IMR-90 (cell line): ENCODE measurements around the gene TSEN15. TPM values are rescaled to one million over a fixed set of nuclear protein-coding genes. Genes with fewer than 3 reads are reported as not detected.

Experiments
- ATAC-seq: fragments of 200-7000 bp; cut with Tn5 transposase; 2 replicates; pipeline ENCODE4 v1.9.1; 2020; ENCODE audit warnings: low read depth, mild to moderate bottlenecking, moderate library complexity
- BruUV-seq: library from RNA; stranded (reverse); fragments of 400-500 nt; replicated peaks from 2 replicates; lab custom pipeline; 2021; lab: Mats Ljungman, UMichigan
- CTCF ChIA-PET: fragments of 300-600 bp; formaldehyde crosslinking; extraction: SDS; loops from one replicate; lab custom pipeline; 2021; ENCODE audit warnings: antibody characterized with exemption; lab: Yijun Ruan, JAX
- POLR2A ChIA-PET: fragments of 300-600 bp; sonication (Branson Sonifier 250); formaldehyde crosslinking; loops from one replicate; lab custom pipeline; 2022; ENCODE audit warnings: antibody characterized with exemption; ENCODE audit not compliant: unreplicated experiment; lab: Charles Lee
- DNase-seq: peaks from one replicate; pipeline ENCODE4 v3.0.0; 2013
- H2AFZ ChIP-seq: replicated peaks from 2 replicates; pipeline ENCODE3; 2013; ENCODE audit warnings: low read length, mild to moderate bottlenecking; ENCODE audit not compliant: poor library complexity
- H2AK5ac ChIP-seq: 2 replicates; pipeline ENCODE4 v1.6.1; 2013; ENCODE audit warnings: low read depth, low read length, inconsistent platforms
- H2AK9ac ChIP-seq: replicated peaks from 2 replicates; pipeline ENCODE3; 2013; ENCODE audit warnings: mild to moderate bottlenecking, low read depth, low read length, moderate library complexity; ENCODE audit not compliant: poor library complexity
- H2BK120ac ChIP-seq: 2 replicates; pipeline ENCODE4 v1.6.1; 2013; ENCODE audit warnings: low read depth, low read length, inconsistent platforms
- H2BK15ac ChIP-seq: 3 replicates; pipeline ENCODE4 v1.6.1; 2013; ENCODE audit warnings: low read depth, low read length, inconsistent platforms
- H2BK20ac ChIP-seq: 2 replicates; pipeline ENCODE4 v1.6.1; 2013; ENCODE audit warnings: low read depth, mild to moderate bottlenecking, inconsistent platforms, low read length, moderate library complexity
- H2BK5ac ChIP-seq: 2 replicates; pipeline ENCODE4 v1.6.1; 2013; ENCODE audit warnings: mild to moderate bottlenecking, low read depth, low read length, inconsistent platforms; ENCODE audit not compliant: poor library complexity, severe bottlenecking
- H3K14ac ChIP-seq: replicated peaks from 2 replicates; pipeline ENCODE4 v1.6.1; 2013; ENCODE audit warnings: low read depth, low read length, inconsistent platforms
- H3K18ac ChIP-seq: 2 replicates; pipeline ENCODE4 v1.6.1; 2013; ENCODE audit warnings: low read depth, low read length, control low read depth
- H3K23ac ChIP-seq: 2 replicates; pipeline ENCODE4 v1.6.1; 2013; ENCODE audit warnings: low read depth, low read length, inconsistent platforms
- H3K27ac ChIP-seq: 2 replicates; pipeline ENCODE4 v1.5.1; 2013; ENCODE audit warnings: mild to moderate bottlenecking, control low read depth, low read length; ENCODE audit not compliant: insufficient read depth
- H3K27me3 ChIP-seq: 2 replicates; pipeline ENCODE4 v1.6.1; 2013; ENCODE audit warnings: low read length; ENCODE audit not compliant: control insufficient read depth, insufficient read depth
- H3K36me3 ChIP-seq: 2 replicates; pipeline ENCODE4 v1.6.1; 2013; ENCODE audit warnings: low read length, mixed read lengths; ENCODE audit not compliant: control insufficient read depth, insufficient read depth
- H3K4ac ChIP-seq: 2 replicates; pipeline ENCODE4 v1.6.1; 2013; ENCODE audit warnings: low read depth, low read length, inconsistent platforms
- H3K4me1 ChIP-seq: 2 replicates; pipeline ENCODE4 v1.6.1; 2013; ENCODE audit warnings: low read length, mixed read lengths; ENCODE audit not compliant: control insufficient read depth, insufficient read depth
- H3K4me2 ChIP-seq: 2 replicates; pipeline ENCODE4 v1.6.1; 2013; ENCODE audit warnings: low read depth, mild to moderate bottlenecking, control low read depth, low read length, moderate library complexity
- H3K4me3 ChIP-seq: 2 replicates; pipeline ENCODE4 v1.5.1; 2013; ENCODE audit warnings: low read depth, mild to moderate bottlenecking, control low read depth, low read length, moderate library complexity; ENCODE audit not compliant: insufficient read depth
- H3K56ac ChIP-seq: 2 replicates; pipeline ENCODE4 v1.6.1; 2013; ENCODE audit warnings: low read length, inconsistent platforms; ENCODE audit not compliant: insufficient read depth; ENCODE audit errors: extremely low read depth
- H3K79me1 ChIP-seq, 2 experiments: 2 replicates each; pipeline ENCODE4 v1.6.1; 2013; ENCODE audit warnings: low read length in 2 of 2, inconsistent platforms in 1 of 2, low read depth in 1 of 2
- H3K9ac ChIP-seq: 2 replicates; pipeline ENCODE4 v1.6.1; 2013; ENCODE audit warnings: low read depth, low read length, control low read depth
- H3K9me1 ChIP-seq: 2 replicates; pipeline ENCODE4 v1.6.1; 2013; ENCODE audit warnings: low read length, inconsistent platforms; ENCODE audit not compliant: insufficient read depth
- H3K9me3 ChIP-seq: 2 replicates; pipeline ENCODE4 v1.6.1; 2013; ENCODE audit warnings: low read length; ENCODE audit not compliant: control insufficient read depth, insufficient read depth
- H4K20me1 ChIP-seq: 2 replicates; pipeline ENCODE4 v1.6.1; 2013; ENCODE audit warnings: low read length, inconsistent platforms; ENCODE audit not compliant: insufficient read depth
- H4K5ac ChIP-seq: 2 replicates; pipeline ENCODE4 v1.6.1; 2013; ENCODE audit warnings: mild to moderate bottlenecking, low read depth, low read length, control low read depth
- H4K8ac ChIP-seq, 2 experiments: 2 replicates each; pipeline ENCODE4 v1.6.1; 2013; ENCODE audit warnings: low read depth in 2 of 2, low read length in 2 of 2, control low read depth in 1 of 2, inconsistent platforms in 1 of 2
- H4K91ac ChIP-seq: 2 replicates; pipeline ENCODE4 v1.6.1; 2013; ENCODE audit warnings: low read depth, low read length, inconsistent platforms; ENCODE audit not compliant: insufficient read depth
- BHLHE40 ChIP-seq: fragments of 150-350 bp; IDR thresholded peaks from 2 replicates; pipeline ENCODE4 v1.6.1; 2016; ENCODE audit warnings: mild to moderate bottlenecking, low read depth, low read length
- CEBPB ChIP-seq: IDR thresholded peaks from 2 replicates; pipeline ENCODE4 v1.6.1; 2012; ENCODE audit warnings: low read depth, low read length, improper control_type of control experiment
- CHD1 ChIP-seq: IDR thresholded peaks from 2 replicates; pipeline ENCODE4 v1.6.1; 2012; ENCODE audit warnings: low read depth, low read length, improper control_type of control experiment
- FOS ChIP-seq: fragments of 150-350 bp; IDR thresholded peaks from 2 replicates; pipeline ENCODE4 v1.6.1; 2016; ENCODE audit warnings: low read depth, low read length
- MAFK ChIP-seq: IDR thresholded peaks from 2 replicates; pipeline ENCODE4 v1.6.1; 2012; ENCODE audit warnings: low read depth, low read length, improper control_type of control experiment
- MAZ ChIP-seq: IDR thresholded peaks from 2 replicates; pipeline ENCODE4 v1.6.1; 2012; ENCODE audit warnings: low read depth, mild to moderate bottlenecking, low read length, improper control_type of control experiment, moderate library complexity, borderline replicate concordance
- MXI1 ChIP-seq: IDR thresholded peaks from 2 replicates; pipeline ENCODE4 v1.6.1; 2012; ENCODE audit warnings: low read depth, mild to moderate bottlenecking, low read length, moderate library complexity, borderline replicate concordance
- RAD21 ChIP-seq: IDR thresholded peaks from 2 replicates; pipeline ENCODE4 v1.6.1; 2012; ENCODE audit warnings: low read length, improper control_type of control experiment
- RCOR1 ChIP-seq: IDR thresholded peaks from 2 replicates; pipeline ENCODE4 v1.6.1; 2012; ENCODE audit warnings: mild to moderate bottlenecking, low read length, improper control_type of control experiment; ENCODE audit not compliant: insufficient replicate concordance
- RFX5 ChIP-seq: IDR thresholded peaks from 2 replicates; pipeline ENCODE4 v1.8.0; 2012; ENCODE audit warnings: low read depth, mild to moderate bottlenecking, low read length, moderate library complexity
- SMC3 ChIP-seq: fragments of 150-350 bp; IDR thresholded peaks from 2 replicates; pipeline ENCODE4 v1.6.1; 2016; ENCODE audit warnings: low read depth, mild to moderate bottlenecking, antibody characterized with exemption, low read length, moderate library complexity
- WGBS, 2 experiments: methylation state at CpG; one replicate each; pipeline versions ENCODE4 v1.1.5 to v1.1.7; 2013; ENCODE audit warnings: missing lambda C conversion rate in 2 of 2; ENCODE audit not compliant: insufficient read length in 1 of 2; ENCODE audit errors: extremely low coverage in 2 of 2; 5-methylcytosine and 5-hydroxymethylcytosine counted together
- dilution Hi-C: fragments of 300-500 bp; cut with HindIII; formaldehyde crosslinking; loops from one replicate; pipeline ENCODE4 v1.14.3; 2018; ENCODE audit warnings: low sequenced_read_pairs; ENCODE audit not compliant: unreplicated experiment
- in situ Hi-C: fragments of 300-500 bp; cut with MboI; formaldehyde crosslinking; loops from 3 replicates; pipeline ENCODE4 v1.14.3; 2019; ENCODE audit warnings: low sequenced_read_pairs, inconsistent platforms, mixed read lengths
- intact Hi-C: fragments of 100-400 bp; cut with micrococcal nuclease; formaldehyde crosslinking; loops from 2 replicates; pipeline ENCODE4 v1.10.0; 2022
- polyA plus RNA-seq, 3 experiments: library from polyadenylated mRNA; depleted of rRNA; stranded (reverse); fragments of >200 nt; gene quantifications; 2 replicates each; pipeline ENCODE4 v1.2.3, GENCODE V29; 2012; ENCODE audit warnings: low replicate concordance in 1 of 3
- total RNA-seq: library from RNA; depleted of rRNA; stranded (reverse); fragments of >200 nt; gene quantifications from 2 replicates; pipeline ENCODE4 v1.2.3, GENCODE V29; 2012
- TF ChIP-seq, protein P1 (sequence below): fragments of 150-350 bp; IDR thresholded peaks from 2 replicates; pipeline ENCODE4 v1.6.1; 2017; ENCODE audit warnings: mild to moderate bottlenecking, antibody characterized with exemption, low read length, low read depth
- TF ChIP-seq, protein P2 (sequence below): conservative IDR thresholded peaks from 2 replicates; pipeline ENCODE4 v1.5.1; 2012; ENCODE audit warnings: mild to moderate bottlenecking, low read depth, low read length, improper control_type of control experiment

The TSEN15 gene
- total and polyA plus RNA-seq, 2 of the 4 experiments (the other 2 are of a cell fraction): 32.4 to 45.0 TPM

DNA sequence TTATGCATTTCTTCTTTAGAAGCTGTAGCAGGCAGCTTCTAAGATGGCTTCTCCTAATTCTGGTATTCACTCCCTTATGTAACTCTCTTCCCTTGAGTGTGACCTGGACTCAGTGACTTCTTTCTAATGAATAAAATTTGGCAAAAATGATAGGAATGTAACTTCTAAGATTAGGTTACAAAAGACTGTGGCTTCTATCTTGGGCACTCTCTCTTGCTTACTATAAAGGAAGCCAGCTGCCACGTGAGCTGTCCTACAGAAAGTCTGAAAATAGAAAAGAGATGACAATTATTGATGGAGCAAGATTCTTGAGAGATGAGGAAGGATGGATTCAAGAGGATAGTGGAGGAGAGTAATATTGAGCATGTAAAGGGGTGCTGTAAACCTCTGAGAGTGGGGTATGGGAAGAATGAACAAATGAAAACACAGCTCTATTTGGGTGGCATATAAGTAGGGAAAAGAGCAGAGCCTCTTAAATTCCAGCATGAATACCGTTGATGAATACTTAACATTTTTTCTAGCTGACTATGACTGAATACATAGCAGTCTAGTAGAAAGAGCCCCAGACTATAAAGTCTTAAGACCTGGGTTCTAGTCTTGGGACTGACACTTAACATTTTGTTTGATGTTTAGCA, 5.5 kb downstream of the TSEN15 start:
- no peak overlapping the region for H2AK5ac ChIP-seq
- ChIA-PET POLR2A (interaction anchor here (0.8 kb wide), 1 partner anchor 401 kb away, joined by 4 read pairs; no protein-coding TSS in a partner anchor), CTCF (interaction anchor here (1.0 to 1.4 kb wide), 4 partner anchors 15 to 448 kb away, joined by 3 read pairs; no protein-coding TSS in a partner anchor)
- no CpG with 5 or more reads among the region's 2 CpGs for WGBS, 2 experiments
- H3K4me3 ChIP-seq: no peak overlapping the region; the same call in 1 of the 2 replicates
- in situ Hi-C loops: no loop called here
- H2BK120ac ChIP-seq: peak overlapping the region; percentile 82
- peak overlapping the region in 1 of 2 experiments; percentile 71; a peak in 2 of 4 replicates for H4K8ac ChIP-seq
- 0 out of 3 replicates have a peak overlapping the region, but pooled peaks have one; percentile 32 for H2BK15ac ChIP-seq
- H3K79me1 ChIP-seq: peaks cover 17 to 37% of the 10 kb centered on the region in 2 experiments
- peaks cover 4% of the 10 kb centered on the region; the same call in 1 of the 2 replicates for H3K36me3 ChIP-seq
- peak overlapping the region; percentile 36; the same call in 1 of the 2 replicates for H3K23ac ChIP-seq
- peak overlapping the region; percentile 41; the same call in 1 of the 2 replicates for H4K5ac ChIP-seq
- peak overlapping the region; percentile 63; the same call in 1 of the 2 replicates for H3K18ac ChIP-seq
- H3K4me1 ChIP-seq: peaks cover 5% of the 10 kb centered on the region
- H3K4me2 ChIP-seq: peak overlapping the region; percentile 70; the same call in 1 of the 2 replicates
- ATAC-seq (peak; percentile 79), DNase-seq (peak; percentile 90)
- peak overlapping the region; percentile 66; the same call in 1 of the 2 replicates for H3K4ac ChIP-seq
- H3K27me3 ChIP-seq: no peaks in the 10 kb centered on the region
- dilution Hi-C loops: no loop called here
- H2AFZ ChIP-seq: no peak overlapping the region
- BruUV-seq: no TSS peak
- no peak for TF ChIP-seq FOS
- no peak for TF ChIP-seq RFX5
- TF ChIP-seq CEBPB: no peak
- TF ChIP-seq RCOR1: no peak
- TF ChIP-seq RAD21: no peak
- peak; percentile 92 for TF ChIP-seq BHLHE40
- TF ChIP-seq, protein P1, sequence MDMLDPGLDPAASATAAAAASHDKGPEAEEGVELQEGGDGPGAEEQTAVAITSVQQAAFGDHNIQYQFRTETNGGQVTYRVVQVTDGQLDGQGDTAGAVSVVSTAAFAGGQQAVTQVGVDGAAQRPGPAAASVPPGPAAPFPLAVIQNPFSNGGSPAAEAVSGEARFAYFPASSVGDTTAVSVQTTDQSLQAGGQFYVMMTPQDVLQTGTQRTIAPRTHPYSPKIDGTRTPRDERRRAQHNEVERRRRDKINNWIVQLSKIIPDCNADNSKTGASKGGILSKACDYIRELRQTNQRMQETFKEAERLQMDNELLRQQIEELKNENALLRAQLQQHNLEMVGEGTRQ: peak; percentile 63
- no peak for TF ChIP-seq MXI1
- no peak for TF ChIP-seq SMC3
- TF ChIP-seq, protein P2, sequence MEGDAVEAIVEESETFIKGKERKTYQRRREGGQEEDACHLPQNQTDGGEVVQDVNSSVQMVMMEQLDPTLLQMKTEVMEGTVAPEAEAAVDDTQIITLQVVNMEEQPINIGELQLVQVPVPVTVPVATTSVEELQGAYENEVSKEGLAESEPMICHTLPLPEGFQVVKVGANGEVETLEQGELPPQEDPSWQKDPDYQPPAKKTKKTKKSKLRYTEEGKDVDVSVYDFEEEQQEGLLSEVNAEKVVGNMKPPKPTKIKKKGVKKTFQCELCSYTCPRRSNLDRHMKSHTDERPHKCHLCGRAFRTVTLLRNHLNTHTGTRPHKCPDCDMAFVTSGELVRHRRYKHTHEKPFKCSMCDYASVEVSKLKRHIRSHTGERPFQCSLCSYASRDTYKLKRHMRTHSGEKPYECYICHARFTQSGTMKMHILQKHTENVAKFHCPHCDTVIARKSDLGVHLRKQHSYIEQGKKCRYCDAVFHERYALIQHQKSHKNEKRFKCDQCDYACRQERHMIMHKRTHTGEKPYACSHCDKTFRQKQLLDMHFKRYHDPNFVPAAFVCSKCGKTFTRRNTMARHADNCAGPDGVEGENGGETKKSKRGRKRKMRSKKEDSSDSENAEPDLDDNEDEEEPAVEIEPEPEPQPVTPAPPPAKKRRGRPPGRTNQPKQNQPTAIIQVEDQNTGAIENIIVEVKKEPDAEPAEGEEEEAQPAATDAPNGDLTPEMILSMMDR: no peak
- TF ChIP-seq MAFK: 0 out of 2 replicates have a peak, but pooled peaks have one; percentile 1
- TF ChIP-seq MAZ: no peak
- TF ChIP-seq CHD1: no peak
- peak overlapping the region; percentile 40; the same call in 1 of the 2 replicates for H4K91ac ChIP-seq
- no peak overlapping the region; the same call in 1 of the 2 replicates for H3K9ac ChIP-seq
- H2BK5ac ChIP-seq: peak overlapping the region; percentile 99
- intact Hi-C loops: loop anchor here (10.0 kb wide), 1 partner anchor 422 kb away; the partner anchor contains the start of gene ARPC5
- peak overlapping the region; percentile 90 for H2BK20ac ChIP-seq
- no peak overlapping the region for H2AK9ac ChIP-seq
- H4K20me1 ChIP-seq: no peaks in the 10 kb centered on the region
- H3K56ac ChIP-seq: peak overlapping the region; percentile 71
- H3K9me1 ChIP-seq: peaks cover 2% of the 10 kb centered on the region; the same call in 1 of the 2 replicates
- no peaks in the 10 kb centered on the region for H3K9me3 ChIP-seq
- no peak overlapping the region for H3K27ac ChIP-seq
- peak overlapping the region; percentile 58; the same call in 1 of the 2 replicates for H3K14ac ChIP-seq
